ENCODE results near the gene UBE2V1.
"Not testable (repeated sequence)": the region's sequence is repeated elsewhere in the genome, so short reads cannot be mapped to it uniquely, and the experiment has no call there.

The UBE2V1 gene

DNA sequence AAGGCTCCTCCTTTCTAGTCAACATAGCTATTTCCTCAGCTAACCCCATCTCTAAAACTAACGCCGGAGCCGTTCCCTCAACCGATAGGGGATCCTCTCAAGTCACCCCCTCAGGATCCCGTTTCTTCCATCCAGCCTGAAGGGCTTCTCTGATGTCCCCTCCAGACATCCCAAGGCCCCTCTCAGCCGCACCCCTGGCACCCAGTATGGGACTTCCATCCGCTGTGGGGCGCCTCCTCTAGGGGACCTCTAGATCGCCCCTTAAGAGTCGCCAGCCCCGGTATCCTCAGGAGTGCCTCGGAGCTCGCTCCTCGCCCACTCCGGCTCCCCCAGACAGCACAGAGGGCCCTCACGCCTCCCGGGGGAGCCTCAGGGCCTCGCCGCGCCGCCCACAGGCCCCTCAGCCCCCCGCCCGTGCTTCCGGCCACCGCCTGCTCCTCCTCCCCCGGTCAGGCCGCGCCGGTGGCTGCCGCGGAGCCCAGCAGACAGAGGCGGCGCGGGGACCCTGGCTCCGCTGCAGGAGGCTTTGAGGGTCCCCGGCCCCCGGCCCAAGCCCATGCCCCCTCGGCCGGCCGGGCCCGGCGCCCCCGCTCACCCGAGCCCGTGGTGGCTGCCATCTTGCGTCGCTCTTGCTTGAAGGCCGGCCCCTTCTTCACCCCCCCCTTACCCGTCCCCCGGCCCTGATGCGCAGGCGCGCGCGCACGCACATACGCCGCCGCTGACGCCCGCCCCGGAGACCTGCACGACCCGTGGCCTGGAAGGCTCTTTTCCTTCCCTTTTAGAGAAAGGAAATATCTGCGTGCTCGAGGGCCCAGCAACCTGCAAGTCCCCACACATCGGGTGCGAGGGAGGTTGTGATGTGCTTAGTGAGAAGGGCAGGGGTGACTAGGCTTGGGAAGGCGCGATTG is at the start of gene UBE2V1:
TSS of gene UBE2V1 (minus strand) at position 639 of the 908 bp plus-strand sequence. CDS start at position 617, 22 bp downstream.
- DNase-seq (ENCODE audit: low read depth, low spot score) = no peak

DNA sequence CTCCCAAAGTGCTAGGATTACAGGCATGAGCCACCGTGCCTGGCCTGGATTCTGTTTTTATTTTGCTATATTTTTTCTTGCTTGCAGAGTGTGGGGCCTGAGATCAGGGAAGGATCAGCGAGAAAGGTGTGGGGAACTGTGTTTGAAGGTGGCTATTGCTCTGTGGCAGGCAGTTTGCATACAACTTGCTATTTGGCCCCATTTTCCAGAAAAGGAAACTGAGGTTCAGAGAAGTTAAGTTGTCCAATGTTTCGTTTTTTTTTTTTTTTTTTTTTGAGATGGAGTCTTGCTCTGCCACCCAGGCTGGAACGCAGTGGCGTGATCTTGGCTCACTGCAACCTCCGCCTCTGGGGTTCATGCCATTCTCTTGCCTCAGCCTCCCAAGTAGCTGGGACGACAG is 48.5 kb upstream of the UBE2V1 start:
- not testable (repeated sequence) for DNase-seq (ENCODE audit: low read depth, low spot score)

DNA sequence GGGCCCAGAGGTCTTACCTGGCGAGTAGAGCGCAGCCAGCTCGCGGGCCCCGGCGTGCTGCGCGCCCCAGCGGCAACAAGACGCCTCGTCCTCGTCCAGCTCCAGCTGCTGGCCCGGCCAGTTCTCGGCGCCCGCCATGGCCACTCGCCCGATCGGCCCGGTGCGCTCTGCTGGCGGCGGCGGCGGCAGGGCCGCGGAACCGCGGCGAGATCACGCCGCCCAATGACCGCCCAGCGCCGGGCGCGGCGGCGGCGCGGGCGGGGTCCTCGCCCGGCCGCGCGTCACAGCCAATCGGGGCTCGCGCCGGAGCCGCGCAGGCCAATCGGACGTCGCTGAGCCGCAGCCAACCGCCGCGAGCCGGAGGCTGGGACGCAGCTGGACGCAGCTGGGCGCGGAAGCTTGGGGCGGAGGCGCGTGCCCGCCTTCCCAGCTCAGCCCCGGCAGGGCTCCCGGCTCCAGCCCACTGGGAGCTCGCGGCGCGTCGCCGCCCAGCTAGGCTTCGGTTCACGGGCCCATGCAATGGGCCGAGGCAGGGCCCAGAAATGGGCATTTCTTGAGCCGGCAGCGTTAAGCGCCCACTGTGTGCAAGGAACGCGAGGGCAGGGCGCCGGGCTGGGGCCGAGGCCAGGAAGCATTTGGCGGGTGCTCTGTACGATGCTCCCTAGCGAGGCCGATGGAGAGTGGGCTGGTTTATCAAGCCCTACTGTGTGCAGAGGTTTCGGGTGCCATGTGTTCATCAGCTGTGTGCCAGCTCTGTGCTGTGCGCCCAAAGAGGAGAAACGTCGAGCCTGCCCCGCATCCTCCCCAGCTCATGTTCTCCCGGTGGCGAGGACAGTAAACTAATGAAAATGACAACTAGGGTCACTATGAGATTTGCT is 40.8 kb upstream of the UBE2V1 start, which contains the start of gene PEDS1:
TSS of gene PEDS1 (minus strand) at position 224 of the 878 bp plus-strand sequence. CDS start at position 138, 86 bp downstream.
- no peak for DNase-seq (ENCODE audit: low read depth, low spot score)

DNA sequence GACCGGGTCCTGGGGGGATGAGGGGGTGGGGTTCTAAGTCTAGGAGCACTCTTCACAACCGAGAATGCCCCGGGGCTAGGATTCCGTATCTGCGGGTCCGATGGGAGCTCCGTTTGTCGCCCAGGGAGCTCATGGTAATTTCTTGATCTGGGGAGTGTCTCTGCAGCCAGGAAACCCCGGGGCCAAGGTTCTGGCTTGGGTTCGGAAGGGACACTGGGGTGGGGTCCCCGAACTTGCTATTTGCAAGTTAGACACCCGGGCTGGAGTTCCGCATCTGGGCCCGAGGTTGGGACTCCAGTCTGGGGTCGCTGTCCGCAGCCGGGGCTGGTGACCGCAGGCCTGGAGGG is 40.2 kb upstream of the UBE2V1 start:
- no peak for DNase-seq (ENCODE audit: low read depth, low spot score)

DNA sequence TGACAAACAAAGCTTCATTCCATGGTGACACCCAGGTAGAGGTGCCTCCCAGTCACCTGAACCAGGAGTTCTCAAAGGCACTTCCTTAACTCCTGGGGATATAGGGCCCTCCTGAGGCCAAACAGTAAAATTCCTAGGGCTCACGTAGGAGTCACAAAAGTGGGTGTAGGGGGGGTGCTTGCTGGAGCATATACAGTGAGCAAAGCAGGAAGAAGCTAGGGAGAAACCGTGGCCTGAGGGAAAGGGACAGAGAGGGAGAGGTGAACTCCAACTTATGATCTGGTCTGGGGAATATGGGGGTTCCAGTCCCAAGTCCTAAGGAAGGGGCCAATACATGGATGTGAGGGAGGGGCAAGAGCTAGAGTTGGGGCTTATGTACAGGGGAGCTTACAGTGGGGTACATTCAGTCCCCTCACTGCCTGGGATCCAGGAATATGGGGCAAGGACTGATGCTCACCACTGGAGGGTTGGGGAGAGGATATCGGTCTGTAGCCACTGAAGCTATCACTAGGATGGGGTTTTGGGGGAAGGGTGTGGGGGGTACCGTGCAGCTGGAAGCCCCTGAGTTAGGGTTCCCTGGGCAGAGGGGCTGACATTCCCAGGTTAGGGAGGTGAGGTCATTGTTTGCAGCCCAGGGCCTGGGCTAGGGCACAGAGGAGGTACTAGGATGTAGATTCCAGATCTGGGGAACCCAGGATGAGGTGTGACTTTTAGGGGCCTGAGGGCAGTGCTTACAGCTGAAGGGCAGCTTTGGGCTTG is 39.6 kb upstream of the UBE2V1 start:
- no peak for DNase-seq (ENCODE audit: low read depth, low spot score)

DNA sequence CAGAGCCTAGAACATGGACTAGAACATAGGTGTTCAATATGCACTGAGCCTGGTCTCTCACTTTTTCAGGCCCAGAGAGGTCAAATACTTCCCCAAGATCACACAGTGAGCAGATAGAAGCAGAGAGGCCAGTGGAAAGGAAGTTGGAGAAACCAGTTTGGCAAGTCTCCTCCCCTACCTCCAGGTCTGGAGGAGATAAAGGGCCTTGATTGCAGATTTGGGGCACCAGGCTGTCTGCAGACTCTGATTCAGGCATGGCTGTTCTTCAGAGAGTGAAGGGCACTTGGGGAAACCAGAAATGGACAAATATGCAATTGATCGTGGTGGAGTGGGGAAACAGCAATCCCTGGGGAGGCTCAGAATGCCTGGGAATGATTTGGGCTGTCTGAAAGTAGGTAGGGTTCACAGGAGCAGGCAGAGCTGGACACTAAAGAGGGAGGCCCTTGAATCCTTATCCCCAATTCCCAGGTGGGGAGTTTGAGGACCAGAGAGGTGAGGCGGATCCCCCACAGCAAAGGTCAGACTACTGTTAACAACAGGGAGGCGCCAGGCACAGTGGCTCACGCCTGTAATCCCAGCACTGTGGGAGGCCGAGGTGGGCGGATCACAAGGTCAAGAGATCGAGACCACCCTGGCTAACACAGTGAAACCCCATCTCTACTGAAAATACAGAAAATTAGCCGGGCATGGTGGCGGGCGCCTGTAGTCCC is 38.2 kb upstream of the UBE2V1 start:
- no peak for DNase-seq (ENCODE audit: low read depth, low spot score)

DNA sequence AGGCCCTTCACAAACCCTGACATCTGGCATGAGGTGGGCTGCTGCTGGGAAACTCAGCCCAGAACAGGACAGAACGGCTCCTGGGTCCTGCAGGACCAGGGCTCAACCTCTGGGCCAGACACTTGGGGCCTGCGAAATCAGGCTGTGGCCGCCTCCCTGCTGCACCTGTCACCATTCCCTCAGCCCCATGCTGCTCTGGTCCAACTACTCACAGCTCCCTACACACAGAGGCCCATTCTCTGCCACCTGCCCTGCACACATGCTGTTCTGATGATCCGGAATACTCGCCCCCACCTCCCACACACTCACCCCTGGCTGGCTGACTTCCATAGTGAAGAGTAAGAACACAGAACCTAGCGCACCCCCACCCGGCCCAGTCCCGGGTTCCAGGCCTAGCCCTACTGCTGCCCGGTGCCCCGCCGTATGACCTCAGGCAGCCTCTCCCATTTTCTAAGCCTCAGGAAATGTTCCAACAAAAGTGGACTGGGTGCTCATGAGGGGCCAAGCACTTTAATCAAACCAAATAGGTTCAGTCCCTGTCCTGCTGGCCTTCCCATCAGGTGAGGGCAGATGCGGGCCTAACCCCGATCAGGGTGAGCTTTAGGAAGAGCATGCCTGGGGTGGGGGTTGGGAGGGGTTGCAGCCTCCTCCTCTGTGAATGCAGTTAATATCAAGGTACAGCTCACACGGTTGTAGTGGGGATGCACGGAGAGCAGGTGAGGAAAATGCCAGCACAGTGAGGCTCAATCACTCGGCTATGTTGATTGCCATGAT is 36.7 kb upstream of the UBE2V1 start:
- DNase-seq (ENCODE audit: low read depth, low spot score) = no peak

DNA sequence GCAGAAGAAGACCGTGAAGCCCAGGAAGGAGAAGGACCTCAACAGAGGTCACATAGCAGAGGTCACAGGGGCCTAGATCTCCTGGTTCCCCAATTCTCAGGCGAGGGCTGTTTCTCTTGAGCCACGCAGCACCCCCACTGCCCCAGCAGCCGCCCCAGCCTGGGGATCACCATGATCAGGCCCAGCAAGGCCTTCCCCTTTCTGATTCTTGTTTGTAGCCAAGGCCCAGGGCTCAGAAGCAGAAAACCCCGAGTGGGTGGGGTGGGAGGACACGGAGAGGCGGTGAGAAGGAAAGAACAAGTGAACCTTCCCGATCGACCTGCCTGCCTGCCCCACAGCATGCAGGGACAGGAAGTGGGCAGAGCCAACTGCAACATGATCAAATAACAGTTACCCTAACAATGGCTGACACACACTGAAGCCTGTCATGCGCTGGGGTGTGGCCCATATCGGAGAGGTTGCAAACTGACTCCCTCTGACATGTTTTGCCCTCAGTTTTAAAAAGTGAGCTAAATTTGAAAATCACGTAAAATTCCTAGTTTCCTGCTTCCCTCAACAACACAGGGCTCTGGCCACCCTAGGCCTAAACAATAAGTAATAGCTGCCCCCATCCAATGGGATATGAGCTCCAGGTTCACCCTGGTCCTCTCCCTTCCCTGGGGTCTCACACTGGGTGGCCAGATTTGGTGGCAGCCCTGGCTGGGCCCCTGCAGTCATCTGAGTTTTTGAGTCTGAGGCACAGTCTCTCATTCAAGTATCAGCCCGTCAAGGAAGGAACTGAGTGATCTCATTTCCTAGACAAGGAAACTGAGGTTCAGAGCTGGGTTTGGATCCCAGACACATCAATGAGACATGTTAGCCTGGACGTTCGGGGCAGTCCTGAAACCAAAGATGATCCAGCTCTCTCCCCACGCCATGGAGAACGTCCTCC is 34.0 kb upstream of the UBE2V1 start:
- no peak for DNase-seq (ENCODE audit: low read depth, low spot score)

DNA sequence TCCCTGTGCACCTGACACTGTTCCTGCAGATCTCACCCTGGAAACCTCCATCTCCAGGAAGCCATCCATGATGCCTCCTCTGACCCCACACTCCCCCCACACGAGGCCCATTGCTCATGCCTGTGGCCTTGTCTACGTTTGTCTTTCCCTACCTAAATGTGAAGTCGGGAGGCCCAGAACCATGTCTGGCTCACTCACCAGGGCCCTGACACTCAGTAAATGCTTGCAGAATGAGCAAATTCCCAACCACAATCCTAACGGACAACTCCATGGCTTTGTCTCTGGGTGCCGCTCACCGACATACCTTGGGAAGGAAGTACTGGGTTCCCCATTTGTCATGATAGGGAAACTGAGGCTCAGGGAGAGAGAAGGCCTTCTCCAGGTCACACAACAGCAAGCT is 33.3 kb upstream of the UBE2V1 start:
- DNase-seq (ENCODE audit: low read depth, low spot score) = no peak

DNA sequence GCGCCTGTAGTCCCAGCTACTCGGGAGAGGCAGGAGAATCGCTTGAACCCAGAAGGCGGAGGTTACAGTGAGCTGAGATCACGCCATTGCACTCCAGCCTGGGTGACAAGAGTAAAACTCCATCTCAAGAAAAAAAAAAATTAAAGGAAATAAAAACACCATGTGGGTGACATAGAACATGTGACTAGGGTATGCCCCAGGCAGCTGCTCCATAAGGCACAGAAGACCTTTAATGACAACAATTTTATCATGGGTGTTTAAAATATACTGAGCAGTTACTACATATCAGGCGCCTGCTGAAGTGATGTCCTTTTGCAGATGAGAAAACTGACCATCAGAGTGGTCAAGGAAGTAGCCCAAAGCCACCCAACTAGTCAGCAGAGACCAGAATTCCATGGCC is 32.6 kb upstream of the UBE2V1 start:
- no peak for DNase-seq (ENCODE audit: low read depth, low spot score)

DNA sequence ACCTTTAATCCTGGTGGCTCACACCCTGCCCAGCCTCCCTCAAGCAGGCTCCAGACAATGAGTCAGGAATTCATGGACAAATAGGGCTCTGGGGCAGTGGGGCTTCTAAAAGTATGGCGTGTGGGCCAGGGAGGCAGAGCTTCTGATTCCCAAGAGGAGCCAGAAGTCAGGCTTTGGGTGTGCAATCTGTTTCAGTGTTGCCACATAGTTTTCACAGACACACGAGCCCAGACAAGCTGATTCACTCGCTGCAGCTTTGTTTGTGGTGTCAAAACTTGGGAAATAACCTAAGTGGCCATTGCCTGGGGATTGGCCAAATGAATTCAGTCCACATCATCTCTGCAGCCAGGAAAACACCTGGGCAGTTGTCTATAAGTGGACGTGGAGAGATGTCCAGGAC is 31.4 kb upstream of the UBE2V1 start:
- DNase-seq (ENCODE audit: low read depth, low spot score) = no peak

DNA sequence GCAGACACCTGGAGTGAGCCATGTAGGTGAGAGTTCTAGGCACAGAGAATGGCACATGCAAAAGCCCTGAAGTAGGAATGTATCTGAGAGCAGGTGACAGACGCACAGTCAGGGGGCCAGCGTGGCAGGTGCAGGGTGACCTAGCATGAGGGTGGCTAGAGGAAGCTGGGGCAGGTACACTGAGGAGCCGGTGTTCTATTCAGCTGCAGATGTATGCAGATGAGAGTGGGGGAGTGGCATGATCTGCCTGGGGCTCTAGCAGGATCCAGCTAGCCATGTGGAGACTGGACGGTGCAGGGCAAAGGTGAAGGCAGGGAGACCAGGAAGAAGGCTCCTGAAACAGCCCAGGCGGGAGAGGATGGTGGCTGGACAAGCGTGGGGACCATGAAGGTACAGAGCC is 29.9 kb upstream of the UBE2V1 start:
- peak; percentile 57 for DNase-seq (ENCODE audit: low read depth, low spot score)

DNA sequence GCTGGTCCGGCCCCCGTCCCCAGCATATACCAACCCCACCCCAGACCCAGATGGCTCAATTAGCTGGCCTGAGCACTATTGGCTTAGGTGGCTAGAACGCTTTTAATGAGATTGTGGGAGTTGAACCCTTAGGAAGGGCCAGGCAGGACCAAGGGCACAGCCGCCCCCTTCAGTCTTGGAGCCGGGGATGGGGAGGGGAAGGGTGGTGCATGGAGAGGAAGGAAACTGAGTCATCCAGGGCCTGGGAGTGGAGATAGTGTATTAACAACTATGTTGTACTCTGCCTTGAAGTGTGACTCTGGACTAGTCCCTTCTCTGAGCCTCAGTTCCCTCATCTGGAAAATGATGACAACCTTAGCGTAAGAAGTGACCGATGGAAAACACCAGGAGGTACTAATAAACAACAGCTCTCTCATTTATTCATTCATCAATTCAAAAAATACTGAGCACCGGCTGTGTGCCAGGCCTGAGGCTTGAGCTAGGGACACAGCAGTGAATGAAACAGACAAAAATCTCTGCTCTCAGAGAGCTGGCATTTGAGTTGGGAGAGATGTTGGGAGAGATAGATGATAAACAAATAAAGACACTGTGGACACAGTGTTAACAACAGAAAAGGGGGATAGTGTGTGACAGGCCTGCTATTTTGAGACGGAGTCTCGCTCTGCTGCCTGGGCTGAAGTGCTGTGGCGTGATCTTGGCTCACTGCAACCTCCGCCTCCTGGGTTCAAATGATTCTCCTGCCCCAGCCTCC is 29.0 kb upstream of the UBE2V1 start:
- no peak for DNase-seq (ENCODE audit: low read depth, low spot score)

DNA sequence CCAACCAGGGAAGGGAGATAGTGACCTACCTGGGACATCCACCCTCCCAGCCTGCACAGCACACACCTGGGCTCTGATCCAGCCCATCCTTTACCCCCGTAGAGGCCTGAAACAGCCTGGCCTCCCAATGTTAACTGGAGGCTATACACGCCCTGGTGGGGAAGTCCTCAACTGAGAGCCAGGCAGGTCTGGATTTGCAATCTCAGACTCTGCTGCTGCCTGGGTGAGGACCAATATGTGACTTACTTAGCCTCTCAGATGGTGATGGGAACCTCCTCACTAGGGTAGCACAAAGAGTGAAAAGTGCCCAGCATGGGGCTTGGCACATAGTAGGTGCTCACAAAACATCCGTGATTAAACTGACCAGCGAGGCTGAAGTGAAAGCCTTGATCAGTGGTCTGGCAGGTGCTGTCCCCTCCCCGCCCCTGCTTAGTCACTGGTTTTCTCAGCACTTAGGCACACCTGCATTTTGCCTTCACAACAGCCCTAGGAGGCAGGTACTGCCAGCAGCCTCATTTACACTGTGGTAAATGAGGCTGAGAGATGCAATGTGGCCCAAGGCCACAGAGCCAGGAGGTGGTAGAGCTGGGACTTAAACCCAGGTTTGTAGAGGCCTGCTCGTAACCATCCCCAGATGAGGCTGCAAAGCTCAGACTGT is 28.2 kb upstream of the UBE2V1 start:
- no peak for DNase-seq (ENCODE audit: low read depth, low spot score)

DNA sequence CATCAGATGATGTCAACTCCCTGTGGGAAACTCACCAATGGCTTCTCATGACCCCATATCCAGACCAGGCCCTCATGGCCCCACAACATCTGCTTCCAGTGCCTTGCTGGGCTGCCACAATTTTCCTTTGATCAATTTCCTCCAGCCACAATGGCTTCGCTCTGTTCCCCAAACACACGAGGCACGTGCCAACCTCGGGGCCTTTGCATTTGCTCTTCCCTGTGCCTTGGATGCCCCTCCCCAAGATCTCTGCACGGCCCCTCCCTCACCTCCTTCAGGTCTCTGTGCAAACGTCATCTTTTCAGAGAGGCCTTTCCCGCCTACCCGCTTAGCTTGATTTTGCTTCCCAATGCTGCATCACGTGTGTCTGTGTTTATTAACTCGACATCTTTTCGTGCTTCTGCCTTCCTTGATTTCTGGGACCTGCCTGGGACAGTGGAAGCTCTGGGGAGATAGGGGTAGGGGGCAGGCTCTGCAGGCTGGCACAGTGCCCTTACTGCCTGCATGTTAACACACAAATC is 27.4 kb upstream of the UBE2V1 start:
- DNase-seq (ENCODE audit: low read depth, low spot score) = no peak

DNA sequence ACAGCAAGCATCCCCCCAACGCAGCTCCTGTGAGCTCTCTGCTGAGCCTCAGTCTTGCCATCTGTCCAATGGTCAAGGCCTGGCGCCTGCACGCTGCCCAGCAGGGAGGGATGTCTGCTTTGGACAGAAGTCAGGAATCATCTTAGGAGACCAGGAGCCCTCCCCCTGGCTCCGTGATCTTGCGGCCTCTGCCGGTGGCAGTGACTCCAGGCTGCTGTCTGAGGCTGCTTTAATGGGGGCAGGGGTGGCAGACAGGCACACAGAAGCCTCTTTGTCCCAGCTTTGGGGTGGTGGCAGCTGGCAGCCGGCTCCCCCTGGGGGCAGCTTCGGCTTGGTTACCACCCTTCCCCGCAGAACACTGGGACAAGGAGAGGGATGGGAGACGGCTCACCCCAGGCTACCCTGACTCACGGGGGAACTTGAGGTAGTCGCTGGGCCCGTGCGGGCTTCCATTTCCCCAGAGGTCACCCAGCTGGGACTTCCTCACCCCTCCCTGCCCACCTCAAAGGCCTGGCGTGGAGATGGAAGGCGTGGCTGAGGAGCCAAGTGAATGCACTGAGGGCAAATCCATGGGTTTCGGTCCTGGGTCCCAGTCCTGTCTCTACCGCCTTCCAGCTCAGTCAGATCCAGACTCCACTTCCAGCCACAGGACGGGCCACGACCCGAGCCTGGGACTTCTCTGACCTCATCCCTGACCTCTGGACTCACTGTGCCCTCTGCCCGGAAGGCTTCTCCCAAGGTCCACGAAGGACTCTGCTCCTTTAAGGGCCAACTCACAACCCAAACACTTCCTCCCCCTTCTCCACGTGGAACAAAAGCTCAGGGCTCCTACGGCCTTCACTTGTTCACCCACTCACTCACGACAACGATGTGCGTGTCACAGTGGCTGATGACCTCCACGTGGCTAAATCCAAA is 25.8 kb upstream of the UBE2V1 start:
- no peak for DNase-seq (ENCODE audit: low read depth, low spot score)

DNA sequence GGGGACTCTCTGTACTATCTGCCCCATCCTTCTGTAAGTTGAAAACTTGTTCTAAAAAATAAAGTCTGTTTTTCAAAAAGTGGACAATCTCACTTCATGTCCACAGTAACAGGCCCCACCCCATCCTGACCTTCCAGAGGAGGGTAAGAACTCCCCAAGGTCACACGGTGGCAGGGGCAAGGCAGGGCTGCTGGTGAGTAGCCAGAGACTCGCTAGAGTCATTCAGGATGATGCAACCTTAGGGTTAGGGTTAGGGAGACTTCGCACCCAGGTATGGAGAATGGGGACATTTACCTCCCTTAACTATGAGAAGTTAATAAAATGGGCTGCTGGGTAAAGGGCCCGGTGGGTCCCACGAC is 25.1 kb upstream of the UBE2V1 start:
- DNase-seq (ENCODE audit: low read depth, low spot score) = no peak

Measured in iPS DF 19.7 (cell line).